HEK293 (cell line): ENCODE results near the gene TJP3.

Experiments used
- CTCF ChIA-PET: fragments of 350-600 bp; formaldehyde crosslinking; extraction: SDS; loops from one replicate; lab custom pipeline; 2021; ENCODE audit warnings: antibody characterized with exemption; lab: Yijun Ruan, JAX
- POLR2A ChIA-PET: fragments of 300-600 bp; formaldehyde crosslinking; extraction: SDS; loops from one replicate; lab custom pipeline; 2020; ENCODE audit warnings: antibody characterized with exemption, inconsistent platforms; lab: Yijun Ruan, JAX
- H3K27ac ChIP-seq: fragments of 200-500 bp; sonication (Bioruptor generic); 2 replicates; pipeline ENCODE4 v1.5.1; 2014; ENCODE audit warnings: low read depth, low read length, control low read depth, inconsistent platforms; ENCODE audit errors: extremely low read depth
- H3K36me3 ChIP-seq, 2 experiments: fragments of 200-500 bp in 1 of 2; sonication (Bioruptor generic) in 1 of 2; 1 replicate in 1 of 2; 2 replicates in 1 of 2; pipeline ENCODE4 v1.5.1; 2014 to 2017; ENCODE audit warnings: inconsistent platforms in 2 of 2, low read length in 2 of 2; ENCODE audit not compliant: control insufficient read depth in 2 of 2, insufficient read depth in 1 of 2
- H3K4me1 ChIP-seq: fragments of 200-500 bp; sonication (Bioruptor generic); 2 replicates; pipeline ENCODE4 v1.5.1; 2014; ENCODE audit warnings: mild to moderate bottlenecking, low read length, inconsistent platforms; ENCODE audit not compliant: control insufficient read depth, insufficient read depth
- H3K4me3 ChIP-seq: 2 replicates; pipeline ENCODE4 v1.5.1; 2011; ENCODE audit warnings: low read depth, mild to moderate bottlenecking, control low read depth, low read length, moderate library complexity
- H3K9me3 ChIP-seq: fragments of 200-500 bp; sonication (Bioruptor generic); 2 replicates; pipeline ENCODE4 v1.5.1; 2014; ENCODE audit warnings: low read depth, low read length, inconsistent platforms; ENCODE audit not compliant: control insufficient read depth, insufficient read depth
- HOXC10 ChIP-seq: sonication (generic); formaldehyde crosslinking; IDR thresholded peaks from 2 replicates; pipeline ENCODE4 v1.8.1; 2023; ENCODE audit warnings: mild to moderate bottlenecking, missing genetic modification reagents
- KLF1 ChIP-seq: fragments of 450-650 bp; formaldehyde crosslinking; IDR thresholded peaks from 2 replicates; pipeline ENCODE4 v1.5.1; 2016; ENCODE audit warnings: missing biosample characterization, missing genetic modification characterization
- KLF16 ChIP-seq: fragments of 450-650 bp; formaldehyde crosslinking; IDR thresholded peaks from 2 replicates; pipeline ENCODE4 v1.5.1; 2017; ENCODE audit warnings: missing biosample characterization, missing genetic modification characterization
- KLF8 ChIP-seq: fragments of 450-650 bp; formaldehyde crosslinking; IDR thresholded peaks from 2 replicates; pipeline ENCODE4 v1.5.1; 2016; ENCODE audit warnings: missing biosample characterization, missing genetic modification characterization
- SP7 ChIP-seq: fragments of 450-650 bp; formaldehyde crosslinking; IDR thresholded peaks from 2 replicates; pipeline ENCODE4 v1.5.1; 2016; ENCODE audit warnings: missing biosample characterization, missing genetic modification characterization
- WT1 ChIP-seq: fragments of 450-650 bp; formaldehyde crosslinking; IDR thresholded peaks from 2 replicates; pipeline ENCODE4 v1.5.1; 2016; ENCODE audit warnings: missing biosample characterization, missing genetic modification characterization
- ZBTB49 ChIP-seq: fragments of 450-650 bp; formaldehyde crosslinking; IDR thresholded peaks from 2 replicates; pipeline ENCODE4 v1.5.1; 2016; ENCODE audit warnings: missing biosample characterization, missing genetic modification characterization, low read depth
- ZFHX2 ChIP-seq: fragments of 450-650 bp; formaldehyde crosslinking; conservative IDR thresholded peaks from 2 replicates; pipeline ENCODE4 v1.5.1; 2016; ENCODE audit warnings: missing biosample characterization, missing genetic modification characterization
- ZNF10 ChIP-seq: fragments of 450-650 bp; formaldehyde crosslinking; IDR thresholded peaks from 2 replicates; pipeline ENCODE4 v1.5.1; 2017; ENCODE audit warnings: missing biosample characterization, missing genetic modification characterization
- ZNF121 ChIP-seq: fragments of 450-650 bp; formaldehyde crosslinking; IDR thresholded peaks from 2 replicates; pipeline ENCODE4 v1.5.1; 2016; ENCODE audit warnings: missing biosample characterization, missing genetic modification characterization
- ZNF169 ChIP-seq: fragments of 450-650 bp; formaldehyde crosslinking; IDR thresholded peaks from 2 replicates; pipeline ENCODE4 v1.5.1; 2016; ENCODE audit warnings: missing biosample characterization, missing genetic modification characterization
- ZNF184 ChIP-seq: fragments of 450-650 bp; IDR thresholded peaks from 2 replicates; pipeline ENCODE4 v1.5.1; 2018; ENCODE audit warnings: missing biosample characterization, mild to moderate bottlenecking, missing genetic modification characterization
- ZNF2 ChIP-seq: fragments of 450-650 bp; formaldehyde crosslinking; IDR thresholded peaks from 2 replicates; pipeline ENCODE4 v1.5.1; 2016; ENCODE audit warnings: missing biosample characterization, missing genetic modification characterization
- ZNF202 ChIP-seq: fragments of 450-650 bp; formaldehyde crosslinking; IDR thresholded peaks from 2 replicates; pipeline ENCODE4 v1.5.1; 2016; ENCODE audit warnings: missing biosample characterization, missing genetic modification characterization, borderline replicate concordance
- ZNF416 ChIP-seq: fragments of 450-650 bp; formaldehyde crosslinking; IDR thresholded peaks from 2 replicates; pipeline ENCODE4 v1.5.1; 2016; ENCODE audit warnings: missing biosample characterization, missing genetic modification characterization
- ZNF426 ChIP-seq: fragments of 450-650 bp; formaldehyde crosslinking; IDR thresholded peaks from 2 replicates; pipeline ENCODE4 v1.5.1; 2017; ENCODE audit warnings: missing biosample characterization, missing genetic modification characterization, mild to moderate bottlenecking, inconsistent platforms, moderate library complexity
- ZNF488 ChIP-seq: fragments of 450-650 bp; formaldehyde crosslinking; IDR thresholded peaks from 2 replicates; pipeline ENCODE4 v1.5.1; 2016; ENCODE audit warnings: missing biosample characterization, missing genetic modification characterization
- ZNF518A ChIP-seq: fragments of 450-650 bp; formaldehyde crosslinking; conservative IDR thresholded peaks from 2 replicates; pipeline ENCODE4 v1.5.1; 2016; ENCODE audit warnings: low read depth, missing biosample characterization, missing genetic modification characterization
- ZNF600 ChIP-seq: fragments of 450-650 bp; formaldehyde crosslinking; IDR thresholded peaks from 2 replicates; pipeline ENCODE4 v1.5.1; 2016; ENCODE audit warnings: missing biosample characterization, missing genetic modification characterization
- ZNF621 ChIP-seq: fragments of 450-650 bp; formaldehyde crosslinking; IDR thresholded peaks from 2 replicates; pipeline ENCODE4 v1.5.1; 2017; ENCODE audit warnings: missing biosample characterization, missing genetic modification characterization
- ZNF76 ChIP-seq: fragments of 450-650 bp; formaldehyde crosslinking; IDR thresholded peaks from 2 replicates; pipeline ENCODE4; 2016; ENCODE audit warnings: low read depth, missing biosample characterization, missing genetic modification characterization, borderline replicate concordance
- ZNF776 ChIP-seq: fragments of 450-650 bp; formaldehyde crosslinking; IDR thresholded peaks from 2 replicates; pipeline ENCODE4 v1.5.0; 2017; ENCODE audit warnings: missing biosample characterization, missing genetic modification characterization, borderline replicate concordance
- ZNF791 ChIP-seq: fragments of 450-650 bp; formaldehyde crosslinking; IDR thresholded peaks from 2 replicates; pipeline ENCODE4 v1.5.1; 2016; ENCODE audit warnings: missing biosample characterization, missing genetic modification characterization

Gene TJP3

GRCh38 chr19:3658870-3659745, 49.1 kb upstream of the TJP3 start:
- H3K36me3 ChIP-seq, result peaks cover 0 to 66% of the 10 kb centered on the region in 2 experiments; a peak in 2 of 3 replicates
- H3K27ac ChIP-seq, result no peak overlapping the region
- H3K4me3 ChIP-seq, result no peak overlapping the region
- H3K9me3 ChIP-seq, result no peaks in the 10 kb centered on the region
- no peaks in the 10 kb centered on the region for H3K4me1 ChIP-seq
- no peak for TF ChIP-seq ZBTB49
- no peak for TF ChIP-seq KLF8 (tag by site-specific recombination)
- no peak for TF ChIP-seq ZNF416 (tag by site-specific recombination)
- TF ChIP-seq KLF16 (tag by site-specific recombination), result no peak
- no peak for TF ChIP-seq ZNF791 (tag by site-specific recombination)
- no peak for TF ChIP-seq ZNF776 (tag by site-specific recombination)
- no peak for TF ChIP-seq ZNF600 (tag by site-specific recombination)
- no peak for TF ChIP-seq ZNF426
- TF ChIP-seq ZNF488 (tag by site-specific recombination), result no peak
- TF ChIP-seq, all 188 proteins: peak for 0
- ChIA-PET POLR2A (no interaction called here), CTCF (interaction anchor here (0.6 kb wide), 2 partner anchors 98 to 1035 kb away, joined by 4 read pairs; no protein-coding TSS in a partner anchor)

GRCh38 chr19:3659746-3660112, 48.5 kb upstream of the TJP3 start:
- ChIA-PET POLR2A (no interaction called here), CTCF (interaction anchor here (0.5 to 1.3 kb wide), 4 partner anchors 112 to 1150 kb away, joined by 3 to 7 read pairs (median 4); no protein-coding TSS in a partner anchor)
- H3K4me1 ChIP-seq, result no peaks in the 10 kb centered on the region
- no peak overlapping the region for H3K4me3 ChIP-seq
- no peak overlapping the region for H3K27ac ChIP-seq
- H3K9me3 ChIP-seq, result no peaks in the 10 kb centered on the region
- TF ChIP-seq ZNF10 (no peak), ZNF121 (tag by site-specific recombination) (no peak), ZNF169 (tag by site-specific recombination) (no peak), ZFHX2 (tag by site-specific recombination) (no peak), KLF1 (no peak), ZNF76 (tag by site-specific recombination) (no peak), HOXC10 (CRISPR knock-in tag) (no peak), WT1 (tag by site-specific recombination) (no peak), ZNF2 (tag by site-specific recombination) (no peak), ZNF184 (tag by site-specific recombination) (no peak), ZNF202 (tag by site-specific recombination) (no peak), ZNF621 (tag by site-specific recombination) (no peak), ZNF518A (tag by site-specific recombination) (no peak), SP7 (tag by site-specific recombination) (no peak)
- peaks cover 0 to 72% of the 10 kb centered on the region in 2 experiments; a peak in 2 of 3 replicates for H3K36me3 ChIP-seq
